HuH-7.5 (cell line): ENCODE results near the gene LPCAT1.
"Not testable (repeated sequence)": the region's sequence is repeated elsewhere in the genome, so short reads cannot be mapped to it uniquely, and the experiment has no call there.

Source experiments
- DNase-seq: peaks from one replicate; pipeline ENCODE4 v3.0.0; 2011; ENCODE audit warnings: low spot score

The LPCAT1 gene

DNA sequence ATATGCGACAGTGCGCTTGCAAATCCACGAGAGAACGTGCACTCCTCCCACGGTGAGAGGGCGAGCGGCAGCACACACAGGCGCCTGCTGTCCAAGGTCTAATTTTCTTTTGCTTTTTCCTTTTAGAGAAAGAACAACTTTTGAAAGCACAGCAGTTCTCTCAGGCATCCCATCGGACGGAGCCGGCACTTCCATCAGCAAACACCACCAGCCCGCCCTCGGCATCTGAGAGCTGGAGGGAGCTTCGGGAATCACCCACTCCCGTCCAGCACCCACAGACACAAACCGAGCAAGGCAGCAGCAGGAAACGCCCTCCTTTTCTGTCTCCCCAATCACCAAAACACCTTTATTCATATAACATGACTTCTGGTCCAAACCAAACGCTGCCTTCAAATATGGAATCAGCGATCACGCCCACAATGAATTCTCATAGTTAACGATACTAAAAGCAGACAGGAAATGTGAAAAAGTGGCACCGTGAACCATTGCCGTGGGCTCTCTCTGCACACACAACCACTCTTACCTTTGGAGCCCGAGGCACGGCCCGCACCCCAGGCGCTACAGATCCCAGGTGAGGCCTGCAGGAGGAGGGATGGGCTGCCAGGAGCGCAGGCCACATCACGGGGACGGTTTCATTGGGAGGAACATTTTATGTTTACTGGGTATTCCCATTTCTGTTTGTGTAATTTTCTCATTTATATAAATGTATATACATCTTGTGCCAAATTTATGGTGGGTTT lies 14.2 kb downstream of the LPCAT1 start:
- no peak for DNase-seq

DNA sequence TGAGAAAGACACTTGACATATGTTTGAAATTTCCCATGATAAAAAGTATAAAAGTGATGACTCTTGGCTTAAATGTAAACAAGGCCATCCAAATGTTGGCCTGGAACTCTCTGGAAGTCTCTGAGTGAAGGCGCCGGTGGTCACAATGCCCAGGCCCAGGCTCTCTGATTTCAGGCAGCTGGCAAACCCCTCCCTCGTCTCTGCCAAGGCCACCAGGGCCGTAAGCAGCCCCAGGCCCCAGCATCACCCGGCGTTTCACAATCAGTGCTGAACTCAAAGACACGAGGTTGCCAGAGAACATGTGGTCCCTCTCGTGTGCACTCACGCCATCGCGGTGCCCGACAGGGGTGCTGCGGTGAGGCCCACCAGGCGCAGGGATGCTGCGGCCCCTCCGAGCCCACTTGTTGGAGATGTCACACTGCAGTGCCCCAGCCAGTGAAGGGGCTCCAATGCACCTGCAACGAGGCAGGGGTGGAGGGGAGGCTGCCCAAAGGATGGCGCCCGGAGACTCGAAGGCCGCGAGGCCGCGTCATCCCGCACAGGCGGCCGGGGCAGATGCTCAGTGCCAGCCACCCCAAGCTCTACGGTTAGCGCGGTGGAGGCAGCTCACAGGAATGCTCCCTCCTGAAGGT lies 15.0 kb downstream of the LPCAT1 start:
- no peak for DNase-seq

DNA sequence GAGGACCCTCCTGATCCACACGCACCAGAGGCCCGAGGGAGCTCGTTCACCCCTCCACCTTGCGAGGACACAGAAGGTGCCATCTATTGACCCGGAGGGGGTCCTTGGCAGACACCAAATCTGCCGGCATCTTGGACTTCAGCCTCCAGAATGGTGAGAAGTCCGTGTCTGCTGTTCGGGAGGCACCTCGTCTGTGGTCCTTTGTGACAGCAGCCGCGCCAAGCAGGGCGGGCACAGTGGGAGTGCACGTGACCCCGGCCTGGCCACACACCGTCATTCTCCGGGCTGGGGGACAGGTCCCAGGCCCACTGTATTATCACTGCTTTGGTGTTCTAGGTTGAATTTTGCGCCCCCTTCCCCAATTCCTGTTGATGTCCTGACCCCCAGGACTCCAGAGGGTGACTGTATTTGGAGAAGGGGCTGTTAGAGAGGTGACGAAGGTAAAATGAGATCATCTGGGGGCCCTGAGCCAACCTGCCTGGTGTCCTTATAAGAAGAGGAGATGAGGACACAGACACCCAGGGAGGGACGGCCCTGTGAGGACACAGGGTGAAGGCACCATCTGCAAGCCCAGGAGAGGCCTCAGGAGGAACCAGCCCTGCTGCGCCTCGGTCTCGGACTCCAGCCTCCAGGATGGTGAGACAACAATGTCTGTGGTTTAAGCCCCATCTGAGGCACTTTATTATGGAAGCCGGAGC lies 15.7 kb downstream of the LPCAT1 start:
- DNase-seq, result no peak

DNA sequence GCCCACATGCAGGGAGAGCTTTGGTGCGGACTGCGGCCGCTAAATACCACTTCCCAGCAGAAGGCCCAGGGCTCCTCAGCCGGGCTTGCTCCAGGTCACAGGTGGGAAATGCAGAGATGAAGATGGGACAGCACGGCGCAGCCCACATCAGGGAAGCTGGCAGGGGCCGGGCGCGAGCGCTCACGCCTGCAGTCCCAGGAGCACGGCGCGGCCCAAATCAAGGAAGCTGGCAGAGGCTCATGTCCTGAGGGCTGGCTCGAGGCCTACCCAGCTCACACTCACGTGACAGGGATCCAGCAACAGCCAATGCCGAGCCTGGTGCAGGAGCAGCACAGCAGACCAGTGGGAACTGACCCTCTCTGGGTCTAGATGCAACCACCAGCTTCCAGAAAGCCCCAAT lies 16.3 kb downstream of the LPCAT1 start:
- DNase-seq, result no peak

DNA sequence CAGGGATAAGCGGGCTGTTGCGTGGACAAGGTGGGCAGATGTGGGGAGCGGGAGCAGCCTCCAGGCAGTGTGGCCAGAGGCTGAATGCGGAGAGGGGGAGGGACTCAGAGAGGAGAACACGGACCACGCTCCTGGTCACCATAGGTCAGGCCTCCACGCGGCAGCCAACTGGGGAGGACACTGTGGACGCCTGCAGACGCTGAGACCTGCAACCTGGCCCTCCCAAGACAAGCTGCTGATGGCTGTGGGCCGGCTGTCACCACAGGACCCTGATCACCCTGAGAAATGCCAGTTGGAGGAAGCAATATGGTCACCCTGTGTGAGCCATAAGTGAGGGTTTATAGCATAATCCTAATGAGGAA lies 16.8 kb downstream of the LPCAT1 start:
- DNase-seq, result no peak

DNA sequence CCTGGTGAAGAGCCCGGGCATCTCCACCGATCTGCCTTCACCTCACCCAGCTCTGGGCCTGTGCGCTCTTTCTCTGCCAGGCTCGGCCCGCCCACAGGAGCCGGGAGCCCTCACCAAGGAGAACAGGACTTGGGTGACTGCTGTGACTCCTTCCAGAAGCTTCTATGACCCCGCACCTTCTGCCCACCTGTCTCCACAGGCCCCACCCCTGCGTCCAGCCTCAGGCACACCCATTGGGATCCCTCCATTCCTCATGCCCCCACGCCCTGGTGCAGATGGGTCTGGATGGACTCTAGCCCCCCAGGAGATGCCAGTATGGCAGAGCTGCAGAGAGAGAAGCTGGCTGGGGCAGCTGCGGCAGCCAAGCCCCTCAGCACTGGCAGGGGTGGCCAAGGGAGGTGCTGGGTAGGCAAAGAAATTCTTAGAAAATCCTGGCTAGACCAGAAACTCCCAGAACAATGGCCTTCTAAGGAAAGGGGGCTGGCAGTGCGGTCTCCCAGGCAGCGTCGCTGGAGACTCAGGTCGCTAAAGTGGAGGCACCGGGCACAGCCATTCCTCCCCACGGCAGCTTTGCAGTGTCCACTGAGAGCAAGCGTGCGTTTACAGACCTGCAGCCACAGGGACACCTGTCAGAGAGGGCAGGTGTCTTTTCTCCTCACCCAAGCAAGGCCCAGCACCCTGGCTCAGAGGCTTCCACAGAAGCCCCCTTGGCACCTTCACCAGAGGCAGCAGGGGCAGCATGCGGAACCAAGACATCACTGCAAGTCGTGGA lies 17.3 kb downstream of the LPCAT1 start:
- DNase-seq, result no peak

DNA sequence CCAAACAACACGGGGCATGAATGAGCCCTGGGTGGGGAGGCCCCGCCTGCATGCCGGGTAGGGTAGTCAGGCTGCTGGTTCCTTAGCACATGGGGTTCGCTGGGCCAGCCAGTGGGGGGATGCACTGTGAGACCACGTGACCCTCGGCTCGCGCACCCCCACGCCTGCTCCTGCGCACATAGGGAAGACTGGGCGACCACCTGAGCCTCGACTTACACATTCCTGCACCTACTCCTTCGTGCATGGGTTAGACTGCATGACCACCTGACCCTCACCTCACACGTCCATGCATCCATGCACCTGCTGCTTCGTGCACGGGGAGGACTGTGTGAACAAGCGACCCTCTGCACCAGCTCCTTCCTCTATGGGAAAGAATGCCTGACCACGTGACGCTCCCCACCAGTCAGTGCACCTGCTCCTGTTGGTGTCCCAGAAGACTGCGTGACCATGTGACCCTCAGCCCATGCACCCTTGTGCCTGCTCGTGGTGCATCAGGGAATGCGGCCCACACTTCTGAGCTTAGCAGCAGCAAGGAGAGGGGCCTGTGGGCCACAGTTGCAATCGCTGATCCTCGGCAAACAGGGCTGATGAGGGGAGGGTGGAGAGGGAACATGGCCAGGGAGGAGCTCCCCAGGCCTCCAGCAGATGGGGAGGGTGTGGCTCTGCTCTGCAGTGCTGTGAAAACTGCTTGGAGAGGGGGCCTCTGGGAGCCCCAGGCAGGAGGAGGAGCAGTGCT lies 18.1 kb downstream of the LPCAT1 start:
- no peak for DNase-seq

DNA sequence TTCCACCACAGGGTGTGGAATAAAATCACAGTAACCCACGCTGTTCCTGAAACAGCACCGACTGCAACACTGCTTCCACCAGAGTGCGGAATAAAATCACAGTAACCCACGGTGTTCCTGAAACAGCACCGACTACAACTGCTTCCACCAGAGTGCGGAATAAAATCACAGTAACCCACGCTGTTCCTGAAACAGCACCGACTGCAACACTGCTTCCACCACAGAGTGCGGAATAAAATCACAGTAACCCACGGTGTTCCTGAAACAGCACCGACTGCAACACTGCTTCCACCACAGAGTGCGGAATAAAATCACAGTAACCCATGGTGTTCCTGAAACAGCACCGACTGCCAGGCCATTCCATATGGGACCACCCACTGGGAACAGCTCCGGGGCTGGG lies 18.7 kb downstream of the LPCAT1 start:
- not testable (repeated sequence) for DNase-seq

DNA sequence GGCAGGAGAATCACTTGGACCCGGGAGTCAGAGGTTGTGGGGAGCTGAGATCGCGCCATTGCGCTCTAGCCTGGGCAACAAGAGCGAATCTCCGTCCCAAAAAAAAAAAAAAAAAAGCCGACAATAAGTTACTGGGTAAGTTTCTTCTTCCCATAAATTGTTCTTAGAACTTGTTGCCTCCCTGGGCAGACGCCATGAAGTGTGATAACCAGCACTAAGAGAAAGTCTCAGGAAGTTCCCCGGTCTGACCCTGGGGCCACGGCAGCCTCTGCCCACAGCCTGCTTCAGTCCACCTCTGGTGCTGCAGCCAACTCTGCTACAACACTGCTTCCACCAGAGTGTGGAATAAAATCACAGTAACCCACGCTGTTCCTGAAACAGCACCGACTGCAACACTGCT lies 19.1 kb downstream of the LPCAT1 start:
- no peak for DNase-seq

DNA sequence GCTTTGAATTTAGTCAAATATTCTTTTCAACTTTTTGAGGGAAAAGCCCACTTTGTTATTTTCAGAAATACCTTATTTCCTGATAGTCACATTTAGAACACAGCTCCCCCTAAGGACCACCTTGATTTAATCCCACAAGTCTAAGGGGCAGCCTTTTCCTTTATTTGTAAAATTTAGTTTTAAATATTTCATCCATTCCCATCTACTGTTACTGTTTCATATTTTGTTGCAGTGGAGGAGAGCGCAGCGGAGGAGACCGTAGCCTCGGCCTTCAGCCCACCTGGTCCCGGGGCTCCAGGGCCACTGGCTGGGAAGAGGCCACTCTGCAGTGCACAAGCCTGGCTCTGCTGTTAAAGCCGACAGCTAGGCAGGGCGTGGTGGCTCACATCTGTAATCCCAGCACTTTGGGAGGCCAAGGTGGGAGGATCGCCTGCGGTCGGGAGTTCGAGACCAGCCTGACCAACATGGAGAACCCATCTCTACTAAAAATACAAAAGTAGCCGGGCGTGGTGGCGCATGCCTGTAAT lies 19.6 kb downstream of the LPCAT1 start:
- no peak for DNase-seq

DNA sequence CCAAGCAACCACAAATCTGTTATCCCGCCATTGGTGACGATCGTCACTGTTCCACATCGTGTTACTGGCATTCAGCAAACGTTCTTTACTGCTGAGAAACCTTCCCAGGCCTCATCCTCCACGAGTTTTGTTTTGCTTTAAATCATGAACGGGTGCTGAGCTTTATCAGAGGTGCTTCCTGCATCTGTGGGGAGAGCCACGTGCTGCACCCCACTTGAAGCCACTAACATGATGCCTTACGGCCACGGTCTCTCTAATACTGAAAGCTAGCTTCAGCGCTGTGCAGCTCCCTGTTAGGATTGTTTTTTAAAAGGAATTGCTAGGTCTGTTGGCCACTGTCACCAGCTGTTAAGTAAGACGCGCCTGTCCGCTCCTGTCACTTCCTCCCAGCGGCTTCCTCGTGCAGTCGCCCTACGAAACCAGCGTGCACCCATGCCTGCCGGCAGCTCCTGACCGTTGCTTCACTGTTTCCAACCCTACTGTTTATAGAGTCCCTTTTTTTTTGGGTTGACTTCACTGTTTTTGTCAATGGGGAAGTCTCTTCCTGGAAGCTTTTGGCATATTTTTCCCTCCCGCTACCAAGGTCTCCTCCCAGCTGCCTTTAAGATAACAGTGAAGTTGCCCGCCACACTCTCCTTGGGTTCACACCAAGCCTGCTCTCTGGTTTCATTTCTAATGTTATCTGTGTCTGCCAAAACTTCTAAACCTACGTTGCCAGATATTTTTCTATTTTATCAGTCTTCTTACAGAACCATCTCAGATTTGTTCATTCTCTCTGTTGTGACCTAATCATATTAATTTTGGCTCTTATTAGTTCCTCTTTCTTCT lies 20.3 kb downstream of the LPCAT1 start:
- no peak for DNase-seq

DNA sequence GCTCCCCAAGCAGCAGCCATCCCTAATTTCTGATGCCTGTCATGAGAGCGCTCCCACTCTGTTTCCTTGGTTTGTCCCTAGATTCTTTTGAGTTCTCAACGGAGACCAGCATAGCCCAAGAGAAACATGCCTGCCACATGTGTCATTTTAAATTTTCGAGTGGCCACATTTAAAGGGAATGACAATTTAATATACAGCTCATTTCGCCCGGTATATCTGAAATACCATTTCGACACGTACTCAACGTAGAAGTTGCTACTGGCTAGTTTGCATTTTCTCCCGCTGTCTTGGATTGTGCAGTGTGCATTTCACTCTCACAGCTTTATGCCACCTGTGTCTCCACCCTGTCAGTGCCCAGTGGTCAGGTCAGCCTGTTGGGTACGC lies 21.0 kb downstream of the LPCAT1 start:
- no peak for DNase-seq

DNA sequence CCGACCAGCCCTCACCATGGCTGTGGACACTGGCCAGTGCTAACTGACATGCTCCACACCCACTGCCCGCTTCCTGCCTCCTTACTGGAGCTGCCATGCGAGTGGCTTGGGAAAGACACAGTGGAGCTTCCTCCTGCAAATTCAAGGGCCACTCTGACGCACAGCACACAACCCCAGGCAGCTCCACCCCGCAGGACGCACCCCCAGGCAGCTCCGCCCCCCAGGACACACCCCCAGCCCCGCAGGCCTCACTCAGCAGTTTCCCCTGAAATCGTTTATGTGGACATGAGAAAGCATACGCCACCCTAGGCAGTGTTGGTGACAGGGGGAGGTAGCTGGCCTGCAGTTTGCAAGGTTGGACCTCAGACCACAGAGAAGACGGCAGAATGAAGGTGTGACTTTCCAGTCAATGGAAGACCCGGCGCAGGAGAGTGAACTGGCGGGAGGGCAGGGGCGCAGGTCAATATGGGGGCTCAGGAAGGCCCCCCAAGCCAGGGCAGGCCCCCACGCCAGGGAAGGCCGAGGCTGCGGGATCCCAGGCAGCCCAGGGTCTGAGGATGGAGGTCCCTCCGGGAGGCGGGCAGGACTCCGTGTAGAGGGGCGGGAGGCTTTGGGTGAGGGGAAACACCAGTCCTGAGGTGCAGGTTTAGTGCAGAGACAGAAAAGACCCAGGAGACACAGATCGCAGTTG lies 21.6 kb downstream of the LPCAT1 start:
- no peak for DNase-seq

DNA sequence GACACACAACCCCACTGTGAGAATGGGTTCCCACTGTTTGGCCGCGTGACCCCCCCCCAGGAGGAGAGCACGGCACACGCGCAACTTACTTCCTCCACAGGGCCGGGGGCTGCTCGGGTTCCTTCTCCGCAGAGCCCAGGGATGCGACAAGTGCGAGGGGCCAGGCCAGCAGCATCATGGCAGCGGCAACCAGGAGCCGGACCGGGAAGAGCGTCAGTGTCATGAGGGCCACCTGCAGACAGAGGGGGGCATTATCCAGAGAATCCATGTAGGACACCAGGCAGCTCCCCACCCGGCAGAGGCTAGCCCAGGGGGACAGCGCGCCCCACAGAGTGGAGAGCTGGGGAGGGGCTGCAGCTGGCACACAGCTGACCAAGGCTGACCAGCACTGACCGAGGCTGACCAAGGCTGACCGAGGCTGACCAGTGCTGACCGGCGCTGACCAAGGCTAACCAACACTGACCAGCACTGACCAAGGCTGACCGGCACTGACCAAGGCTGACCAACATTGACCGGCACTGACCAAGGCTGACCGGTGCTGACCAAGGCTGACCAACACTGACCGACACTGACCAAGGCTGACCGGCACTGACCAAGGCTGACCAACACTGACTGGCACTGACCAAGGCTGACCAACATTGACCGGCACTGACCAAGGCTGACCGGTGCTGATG lies 22.3 kb downstream of the LPCAT1 start:
- DNase-seq, result no peak

DNA sequence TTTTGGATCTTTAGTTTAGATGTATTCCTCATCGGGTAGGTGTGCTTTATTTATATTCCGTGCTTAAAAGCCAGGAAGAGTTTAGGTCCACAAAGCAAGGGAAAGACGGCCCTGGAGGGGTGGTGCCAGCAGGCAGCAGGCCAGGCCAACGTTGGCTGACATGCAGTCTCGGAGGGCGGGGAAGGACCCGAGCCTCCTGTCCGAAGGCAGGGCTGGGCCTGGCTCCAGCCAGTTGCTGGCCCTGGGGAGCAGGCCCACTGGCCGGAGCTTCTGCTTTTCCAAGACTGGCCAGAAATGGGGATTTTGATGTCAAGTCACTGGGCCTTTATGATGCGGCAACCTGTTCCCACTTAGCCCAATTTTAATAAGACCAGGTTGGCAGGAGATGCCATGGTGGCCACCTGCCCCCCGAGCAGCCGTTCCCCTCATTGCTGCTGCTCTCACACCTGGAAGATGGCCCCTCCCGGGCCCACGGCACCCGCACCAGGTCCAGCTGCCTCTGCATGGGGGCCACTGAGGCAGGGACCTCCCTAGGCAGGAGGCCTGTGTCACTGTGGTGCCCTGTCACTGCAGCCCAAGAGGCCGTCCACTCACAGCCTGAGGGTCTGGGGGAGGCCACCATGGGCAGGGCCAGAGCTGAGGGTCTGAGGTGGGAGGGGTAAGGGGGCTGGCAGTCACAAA lies 23.2 kb downstream of the LPCAT1 start:
- DNase-seq, result no peak

DNA sequence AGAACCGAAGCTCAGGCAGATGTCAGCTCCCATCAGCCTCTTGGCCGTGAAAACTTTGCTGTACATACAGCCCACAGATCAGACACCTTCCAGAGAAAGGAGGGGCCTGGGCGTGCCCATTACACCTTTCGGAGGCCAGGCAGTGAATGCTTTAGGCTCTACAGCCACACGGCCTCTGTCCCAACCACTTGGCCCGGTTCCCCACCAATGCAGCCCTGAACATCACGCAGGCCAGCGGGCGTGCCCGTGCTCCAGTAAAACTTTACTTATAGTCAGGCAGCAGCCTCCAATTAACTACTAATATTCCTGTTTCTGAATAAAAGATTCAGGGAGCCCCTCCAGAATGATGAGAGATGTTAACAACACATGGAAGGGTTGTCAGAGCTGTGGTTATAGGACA lies 23.9 kb downstream of the LPCAT1 start:
- DNase-seq, result no peak

DNA sequence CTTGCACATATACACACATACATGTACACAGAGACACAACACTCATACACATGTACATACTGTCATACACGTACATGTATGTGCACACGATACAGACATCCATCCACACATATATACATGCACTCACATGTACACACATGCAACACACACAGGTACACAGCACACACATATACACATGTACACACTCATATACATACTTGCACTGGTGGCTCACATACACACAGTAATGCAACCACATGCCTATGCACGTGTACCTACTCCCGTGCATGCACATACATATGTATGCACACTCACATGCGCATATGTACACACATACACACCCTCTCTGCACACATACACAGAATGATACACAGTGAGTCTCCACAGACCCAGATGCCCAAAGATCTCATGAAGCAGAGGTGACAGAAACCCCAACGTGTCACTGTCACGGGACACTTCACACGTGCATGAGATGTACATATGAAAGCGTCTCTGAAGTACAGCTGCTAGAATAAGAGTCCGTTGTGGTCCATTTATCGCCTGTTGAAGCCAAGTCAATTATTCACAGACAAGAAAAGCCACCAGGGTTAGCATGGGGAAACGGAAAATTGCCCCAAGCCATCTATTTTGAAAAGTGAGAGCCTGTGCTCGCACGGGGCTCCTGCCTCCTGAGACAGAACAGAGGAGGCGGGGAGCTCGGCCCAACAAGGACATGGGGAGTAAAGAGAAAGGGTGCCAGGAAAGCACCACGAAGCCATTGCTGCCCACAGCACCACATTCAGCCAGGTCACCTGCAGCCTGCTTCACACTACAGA lies 24.9 kb downstream of the LPCAT1 start:
- no peak for DNase-seq
